ENCODE data around the gene CAPZA2. TPM values are rescaled to one million over a fixed set of nuclear protein-coding genes. Genes with fewer than 3 reads are reported as not detected.

Gene CAPZA2
- total RNA-seq, 1 donor from 2014 or later, result 115 TPM

DNA sequence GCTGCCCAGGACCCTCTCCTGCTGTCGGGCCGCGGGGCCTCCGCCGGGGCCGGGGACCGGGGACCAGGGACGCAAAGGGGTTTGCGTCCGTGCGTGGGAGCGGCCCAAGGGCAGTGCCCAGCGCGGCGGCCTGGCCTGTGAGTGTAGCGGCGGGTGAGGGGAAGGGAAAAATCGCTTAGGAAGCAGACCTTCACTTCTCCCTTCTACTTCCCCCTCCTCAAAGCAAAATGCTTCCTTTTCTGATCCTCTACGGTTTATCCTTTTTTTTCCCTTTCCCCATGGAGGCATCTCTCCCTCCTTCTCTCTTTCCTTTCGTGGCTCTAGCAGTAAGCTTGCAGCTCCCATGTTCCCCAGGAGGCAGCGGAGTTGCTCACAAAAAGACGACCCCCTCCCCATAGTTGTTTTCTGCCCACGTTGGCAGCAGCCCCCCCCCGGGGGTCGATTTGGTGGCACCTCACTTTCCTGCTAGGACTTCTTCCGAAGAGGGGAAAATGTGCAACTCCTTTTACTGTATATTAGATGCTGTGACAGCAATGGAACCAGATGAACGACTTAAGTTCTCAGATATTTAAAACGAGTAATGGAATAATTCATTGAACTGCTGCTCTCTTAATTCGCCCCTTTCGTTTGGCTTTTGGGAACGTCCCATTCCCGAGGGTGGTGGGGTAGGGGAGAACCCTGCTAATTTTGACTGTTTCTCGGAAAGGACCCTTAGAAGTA, 724 bp downstream of the CAPZA2 start:
- ATAC-seq, result peak; percentile 47

DNA sequence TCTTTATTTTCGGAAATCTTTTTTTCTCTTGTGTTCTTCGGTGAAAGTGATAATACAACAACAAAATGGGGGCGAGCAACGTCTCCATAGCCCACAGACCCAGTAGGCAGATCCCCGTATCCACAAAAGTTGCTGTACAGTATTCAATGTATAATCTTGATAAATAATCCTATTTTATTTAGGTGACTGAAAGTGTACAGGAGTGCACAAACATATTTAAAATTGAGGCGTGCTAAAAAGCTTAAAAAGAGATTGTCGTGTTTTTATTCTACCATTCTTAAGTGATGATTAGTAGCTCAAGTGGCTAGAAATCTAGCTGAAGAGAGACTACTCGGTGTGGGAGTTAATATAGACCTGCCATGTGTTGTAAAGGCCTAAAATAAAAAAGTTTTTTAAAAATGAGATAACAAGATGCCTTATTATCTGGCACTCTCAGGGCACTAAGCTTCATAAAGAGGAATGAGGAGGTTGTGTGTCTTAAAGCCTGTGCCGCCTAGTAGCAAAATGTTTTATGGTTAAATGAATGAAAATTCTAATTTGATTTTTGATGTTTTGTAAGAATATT, 1.6 kb downstream of the CAPZA2 start:
- ATAC-seq, result no peak

DNA sequence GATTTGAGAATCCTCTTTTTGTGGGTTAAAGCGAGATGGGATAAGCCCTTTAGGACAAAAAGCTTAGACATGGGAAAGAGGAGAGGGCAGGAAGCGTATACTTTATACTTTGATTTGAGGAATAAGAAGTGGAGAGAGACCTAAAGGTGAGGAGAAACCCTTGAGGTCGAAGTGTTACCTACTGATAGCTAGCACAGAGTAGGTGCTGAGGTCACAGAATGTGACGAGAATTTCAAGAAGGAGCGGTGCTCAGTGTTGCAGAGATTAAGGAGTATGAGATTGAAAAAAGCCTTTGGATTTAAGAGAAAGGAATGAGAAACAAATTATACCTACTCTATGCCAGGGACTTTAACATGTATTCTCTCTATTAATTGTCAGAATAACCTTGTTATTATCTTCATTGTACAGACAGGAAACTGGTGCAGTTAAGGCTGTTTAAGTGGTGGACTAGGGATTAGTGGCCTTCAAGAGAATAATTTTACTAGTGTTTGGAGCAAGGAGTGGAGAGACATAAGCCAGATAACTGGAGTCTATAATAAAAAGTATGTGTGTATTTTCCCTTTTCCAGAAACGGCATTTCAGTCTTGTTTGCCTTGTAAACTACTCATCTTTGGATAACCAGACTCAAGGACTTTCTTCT, 8.8 kb downstream of the CAPZA2 start:
- no peak for ATAC-seq

GRCh38 chr7:116872026-116872425, 9.6 kb downstream of the CAPZA2 start:
- no peak for ATAC-seq

DNA sequence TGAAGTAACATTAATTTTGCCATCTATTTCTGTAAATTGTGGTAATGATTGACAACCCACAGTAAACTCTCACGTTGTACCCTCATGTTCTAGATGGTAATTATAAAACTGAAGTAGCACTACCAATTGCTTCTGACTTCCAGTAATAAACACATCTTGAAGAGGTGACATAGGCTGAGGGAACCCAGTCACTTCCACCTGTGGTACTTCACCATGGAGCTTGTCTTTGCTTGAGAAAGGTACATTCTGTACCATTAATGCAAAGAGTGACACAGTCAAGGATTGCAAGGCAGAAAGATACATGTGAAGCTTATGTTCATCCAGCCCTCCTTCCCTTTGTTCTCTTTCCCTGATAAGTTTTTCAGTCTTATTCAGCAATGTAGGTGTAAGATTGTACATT, 11.2 kb downstream of the CAPZA2 start:
- no peak for ATAC-seq

GRCh38 chr7:116876664-116877442, 14.5 kb downstream of the CAPZA2 start:
- ATAC-seq, result peak; percentile 33

DNA sequence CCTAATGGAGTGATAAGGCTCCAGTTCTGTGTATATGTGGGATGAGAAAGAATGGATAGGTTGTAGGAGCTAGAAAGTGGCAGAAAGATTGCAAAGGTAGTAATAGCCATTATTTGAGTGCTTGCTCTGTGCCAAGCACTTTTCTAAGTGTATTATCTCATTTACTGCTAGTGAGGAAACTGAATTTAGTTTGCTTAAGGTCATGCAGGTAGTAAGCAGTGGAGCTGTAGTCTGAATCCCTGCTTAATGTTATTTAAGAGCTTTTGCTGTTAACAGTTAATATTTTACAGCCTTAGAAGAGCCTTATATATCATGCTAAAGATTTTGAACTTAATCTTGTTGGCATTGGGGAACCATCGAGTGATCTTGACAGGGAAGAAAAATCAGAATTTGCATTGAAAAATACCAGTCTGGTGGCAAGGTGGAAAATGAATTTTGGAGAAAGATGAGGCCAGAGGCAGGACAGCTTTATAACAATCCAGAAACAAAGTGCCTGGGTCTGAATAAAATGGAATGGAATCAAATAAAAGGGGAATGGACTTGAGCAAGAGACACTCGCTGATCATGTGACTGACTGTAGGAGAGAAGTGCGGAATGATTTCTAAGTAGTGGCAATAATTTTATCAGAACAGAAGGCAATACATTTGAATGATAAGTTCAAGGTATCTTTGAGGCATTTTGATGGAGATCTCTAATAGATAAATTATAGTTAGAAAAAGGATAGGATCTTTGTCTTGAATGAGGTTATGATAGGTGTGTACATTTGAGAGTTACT, 15.2 kb downstream of the CAPZA2 start:
- no peak for ATAC-seq

DNA sequence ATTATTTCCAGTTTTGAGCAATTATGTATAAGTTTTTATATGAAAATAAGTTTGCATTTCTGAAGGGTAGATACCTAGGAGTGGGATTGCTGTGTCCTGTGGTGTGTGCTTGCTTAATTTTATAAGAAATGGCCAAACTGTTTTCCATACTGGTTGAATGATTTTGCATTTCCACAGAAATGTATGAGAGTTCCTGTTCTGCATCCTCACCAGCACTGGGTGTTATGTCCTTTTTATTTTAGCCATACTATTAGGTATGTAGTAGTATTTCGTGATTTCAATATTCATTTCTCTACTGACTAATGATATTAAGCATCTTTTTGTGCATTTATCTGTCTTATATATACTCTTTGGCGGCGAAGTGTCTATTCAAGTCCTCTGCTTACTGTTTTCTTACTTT, 22.3 kb downstream of the CAPZA2 start:
- ATAC-seq, result no peak

- ATAC-seq, result no peak
Observed at GRCh38 chr7:116885724-116886123, 23.3 kb downstream of the CAPZA2 start.

GRCh38 chr7:116886543-116887156, 24.3 kb downstream of the CAPZA2 start:
- peak; percentile 20 for ATAC-seq

- no peak for ATAC-seq
Observed at GRCh38 chr7:116888895-116889294, 26.5 kb downstream of the CAPZA2 start.

DNA sequence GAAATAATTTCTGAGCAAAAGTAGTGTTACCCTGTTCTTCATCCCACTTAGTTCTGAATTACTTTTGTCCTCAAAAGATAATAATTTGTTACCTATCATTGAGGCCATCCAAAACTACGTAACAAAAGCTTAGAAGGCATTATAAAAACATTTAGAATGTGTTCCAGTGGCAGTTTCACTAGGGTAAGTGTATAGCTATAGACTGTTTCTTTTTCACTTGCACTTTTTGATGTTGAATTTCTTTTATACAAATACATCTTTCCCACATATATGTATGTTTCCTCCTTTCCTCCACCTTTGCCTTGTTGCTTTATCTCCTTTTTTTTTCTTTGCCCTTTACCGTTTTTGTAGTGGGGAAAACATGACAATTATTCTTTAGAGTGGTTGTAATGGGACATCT, 33.5 kb downstream of the CAPZA2 start:
- ATAC-seq, result no peak

DNA sequence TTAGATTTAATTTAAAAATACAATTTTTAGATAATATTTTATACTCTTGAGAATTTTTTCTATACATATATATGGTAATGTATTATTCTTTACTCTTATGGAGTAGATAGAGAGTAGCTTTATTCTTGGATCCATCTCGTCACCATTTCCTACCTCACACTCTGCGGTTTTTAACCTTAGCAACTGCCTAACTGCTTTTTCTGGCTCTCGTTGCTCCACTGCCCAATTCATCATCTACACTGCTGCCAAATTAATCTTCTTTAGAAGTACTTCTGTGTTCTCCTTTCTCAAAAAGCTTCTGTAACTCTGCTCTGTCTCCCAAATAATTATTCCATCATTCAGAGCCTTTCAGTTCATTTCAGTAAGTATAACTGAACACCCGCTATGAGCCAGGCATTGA, 35.3 kb downstream of the CAPZA2 start:
- ATAC-seq, result no peak

- ATAC-seq, result no peak
Observed at GRCh38 chr7:116899308-116899707, 36.9 kb downstream of the CAPZA2 start.

- no peak for ATAC-seq
Observed at GRCh38 chr7:116901143-116901542, 38.8 kb downstream of the CAPZA2 start.

DNA sequence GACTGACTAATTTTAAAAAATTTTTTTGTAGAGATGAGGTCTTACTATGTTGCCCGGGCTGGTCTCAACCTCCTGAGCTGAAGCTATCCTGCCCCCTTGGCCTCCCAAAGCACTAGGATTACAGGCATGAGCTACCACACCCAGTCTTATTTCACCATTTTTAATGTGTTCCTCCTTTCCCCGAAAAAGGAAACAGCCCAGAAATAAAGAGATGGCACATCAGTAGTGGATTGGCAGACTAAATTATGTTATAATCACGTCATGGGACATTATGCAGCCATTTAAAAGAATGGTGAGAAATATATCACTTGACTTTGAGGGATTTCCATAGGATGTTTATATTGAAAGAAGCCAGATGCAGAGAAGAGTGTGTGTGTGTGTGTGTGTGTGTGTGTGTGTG, 40.5 kb downstream of the CAPZA2 start:
- ATAC-seq, result no peak

GRCh38 chr7:116906391-116906790, 44.0 kb downstream of the CAPZA2 start:
- ATAC-seq, result no peak

DNA sequence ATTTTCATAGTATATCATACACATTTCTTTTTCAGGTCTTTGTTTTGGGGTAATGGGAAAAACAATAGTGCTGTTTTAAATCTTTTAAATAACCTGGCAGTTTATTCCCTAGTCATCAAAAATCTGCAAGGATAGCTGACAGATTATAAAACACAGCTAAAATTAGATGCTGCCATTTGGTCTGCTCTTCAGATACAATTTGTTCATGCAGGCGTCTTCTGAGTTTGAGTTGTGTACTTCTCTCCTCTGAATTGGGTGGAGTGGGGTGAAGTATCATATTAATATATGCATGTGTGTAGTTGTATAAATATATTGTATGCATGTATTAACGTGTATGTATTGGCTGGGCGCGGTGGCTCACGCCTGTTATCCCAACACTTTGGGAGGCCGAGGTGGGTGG, 48.0 kb downstream of the CAPZA2 start:
- ATAC-seq, result no peak

DNA sequence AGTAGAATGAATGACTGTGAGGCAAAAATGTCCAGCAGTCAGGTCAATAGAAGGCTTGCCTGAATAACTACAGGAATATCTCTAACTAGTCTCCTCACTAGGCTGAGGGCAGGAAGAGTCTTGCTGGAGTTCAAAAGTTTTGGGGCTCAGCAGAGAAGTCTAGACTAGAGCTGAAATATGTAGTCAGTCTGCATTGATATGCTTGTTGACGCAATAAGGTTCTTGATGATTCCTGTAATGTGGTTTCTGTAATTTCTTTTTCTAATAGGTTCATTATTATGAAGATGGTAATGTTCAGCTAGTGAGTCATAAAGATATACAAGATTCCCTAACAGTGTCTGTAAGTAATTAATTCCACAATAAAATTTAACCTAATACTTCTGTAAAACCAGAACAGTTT, 49.4 kb downstream of the CAPZA2 start:
- no peak for ATAC-seq

GRCh38 chr7:116912269-116912909, 50.0 kb downstream of the CAPZA2 start:
- ATAC-seq, result no peak

DNA sequence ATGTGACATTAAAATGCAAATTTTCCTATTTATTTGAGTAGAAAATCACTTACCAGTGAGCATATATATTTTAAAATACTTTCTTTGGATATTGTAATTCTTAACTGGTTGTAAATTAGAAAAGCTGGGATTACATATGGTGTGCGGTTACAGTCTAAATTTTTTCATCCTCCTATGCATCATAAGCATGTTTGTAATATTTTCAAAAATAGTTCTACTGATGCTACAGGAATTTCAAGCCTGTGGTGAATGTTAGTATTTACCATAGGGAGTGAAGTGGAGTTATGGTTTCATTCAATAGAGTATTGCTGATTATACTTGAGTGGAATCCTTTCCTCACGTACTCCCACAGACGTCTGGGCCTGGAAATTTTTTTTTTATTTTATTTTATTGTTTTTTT, 56.3 kb downstream of the CAPZA2 start:
- no peak for ATAC-seq

- ATAC-seq, result no peak
Observed at GRCh38 chr7:116920359-116920758, 58.0 kb downstream of the CAPZA2 start.

All from esophagus mucosa (tissue), 1 donor.